WTC11 (cell line): Measurements from ENCODE around the gene HIF1A.

ENCODE experiments used
- CREB1 ChIP-seq: sonication (generic); formaldehyde crosslinking; IDR thresholded peaks from 2 replicates; pipeline ENCODE4 v1.8.0; 2023; ENCODE audit warnings: mild to moderate bottlenecking, missing genetic modification reagents
- FOXJ3 ChIP-seq: sonication (generic); formaldehyde crosslinking; IDR thresholded peaks from 2 replicates; pipeline ENCODE4 v1.9.0; 2021; ENCODE audit warnings: missing genetic modification reagents, mild to moderate bottlenecking, borderline replicate concordance
- IRF2 ChIP-seq: sonication (generic); formaldehyde crosslinking; IDR thresholded peaks from 2 replicates; pipeline ENCODE4 v1.8.0; 2022; ENCODE audit warnings: low read depth, missing genetic modification reagents, borderline replicate concordance
- MXD4 ChIP-seq: fragments of 250-450 bp; sonication (Bioruptor Pico); IDR thresholded peaks from 2 replicates; pipeline ENCODE4 v1.8.0; 2021; ENCODE audit warnings: mild to moderate bottlenecking, moderate library complexity, borderline replicate concordance
- TF ChIP-seq, protein P1 (sequence below): fragments of 200-600 bp; IDR thresholded peaks from 2 replicates; pipeline ENCODE4 v1.8.0; 2022; ENCODE audit warnings: antibody characterized with exemption
- TF ChIP-seq, protein P2 (sequence below): fragments of 250-450 bp; sonication (Bioruptor Pico); IDR thresholded peaks from 2 replicates; pipeline ENCODE4 v1.9.0; 2021; ENCODE audit warnings: moderate library complexity, mild to moderate bottlenecking, inconsistent platforms, borderline replicate concordance
- TF ChIP-seq, protein P3 (sequence below): sonication (generic); formaldehyde crosslinking; IDR thresholded peaks from 2 replicates; pipeline ENCODE4 v1.8.1; 2023; ENCODE audit warnings: mild to moderate bottlenecking, missing genetic modification reagents
- TF ChIP-seq, protein P4 (sequence below): sonication (generic); formaldehyde crosslinking; IDR thresholded peaks from 2 replicates; pipeline ENCODE4 v1.8.0; 2022; ENCODE audit warnings: mild to moderate bottlenecking, missing genetic modification reagents
- TF ChIP-seq, protein P5 (sequence below): fragments of 250-450 bp; sonication (Bioruptor Pico); IDR thresholded peaks from 2 replicates; pipeline ENCODE4 v1.9.0; 2021; ENCODE audit warnings: mild to moderate bottlenecking

DNA sequence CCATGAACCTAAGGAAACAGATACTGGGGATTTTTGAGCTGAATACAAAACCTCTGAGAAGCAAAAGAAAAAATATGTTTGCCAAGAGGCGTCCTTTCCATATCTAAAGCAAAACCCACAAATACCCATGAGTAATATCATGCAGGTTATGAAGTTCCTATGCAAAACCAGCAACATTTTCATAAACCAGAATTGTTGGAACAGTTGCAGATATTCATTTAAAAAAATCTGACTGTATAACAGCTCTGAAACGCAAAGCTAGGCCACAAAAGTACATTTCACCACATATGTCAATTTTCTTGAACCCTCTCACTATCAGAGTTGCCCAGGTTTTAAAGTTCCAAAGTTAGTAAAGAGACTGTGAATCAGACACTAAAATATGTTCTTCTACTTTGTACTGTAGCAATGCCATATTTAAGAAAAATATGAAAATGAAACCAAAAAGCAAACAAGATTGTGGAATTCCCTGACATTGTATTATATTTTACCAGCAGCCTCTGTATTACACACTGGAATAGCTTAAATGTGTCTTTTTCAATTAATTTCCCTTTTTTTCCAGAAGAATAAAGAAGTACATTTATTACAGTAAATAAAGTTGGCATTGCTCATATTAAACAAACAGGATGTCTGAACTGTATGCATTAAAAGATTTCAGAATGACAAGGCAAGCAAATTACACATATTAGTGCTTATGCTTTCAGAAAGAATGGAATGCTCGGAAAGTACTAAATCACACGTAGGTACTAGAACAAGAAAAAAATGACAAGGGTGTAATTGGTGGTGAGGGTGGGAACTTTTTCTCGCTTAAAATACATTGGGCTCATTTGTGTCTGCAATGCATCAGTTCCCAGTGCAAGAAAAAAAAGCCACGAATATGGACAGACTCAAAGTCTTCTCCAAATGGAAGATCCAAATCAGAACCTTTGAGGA lies 33.6 kb upstream of the HIF1A start:
- TF ChIP-seq, protein P1, sequence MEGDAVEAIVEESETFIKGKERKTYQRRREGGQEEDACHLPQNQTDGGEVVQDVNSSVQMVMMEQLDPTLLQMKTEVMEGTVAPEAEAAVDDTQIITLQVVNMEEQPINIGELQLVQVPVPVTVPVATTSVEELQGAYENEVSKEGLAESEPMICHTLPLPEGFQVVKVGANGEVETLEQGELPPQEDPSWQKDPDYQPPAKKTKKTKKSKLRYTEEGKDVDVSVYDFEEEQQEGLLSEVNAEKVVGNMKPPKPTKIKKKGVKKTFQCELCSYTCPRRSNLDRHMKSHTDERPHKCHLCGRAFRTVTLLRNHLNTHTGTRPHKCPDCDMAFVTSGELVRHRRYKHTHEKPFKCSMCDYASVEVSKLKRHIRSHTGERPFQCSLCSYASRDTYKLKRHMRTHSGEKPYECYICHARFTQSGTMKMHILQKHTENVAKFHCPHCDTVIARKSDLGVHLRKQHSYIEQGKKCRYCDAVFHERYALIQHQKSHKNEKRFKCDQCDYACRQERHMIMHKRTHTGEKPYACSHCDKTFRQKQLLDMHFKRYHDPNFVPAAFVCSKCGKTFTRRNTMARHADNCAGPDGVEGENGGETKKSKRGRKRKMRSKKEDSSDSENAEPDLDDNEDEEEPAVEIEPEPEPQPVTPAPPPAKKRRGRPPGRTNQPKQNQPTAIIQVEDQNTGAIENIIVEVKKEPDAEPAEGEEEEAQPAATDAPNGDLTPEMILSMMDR: no peak
- TF ChIP-seq, protein P2, sequence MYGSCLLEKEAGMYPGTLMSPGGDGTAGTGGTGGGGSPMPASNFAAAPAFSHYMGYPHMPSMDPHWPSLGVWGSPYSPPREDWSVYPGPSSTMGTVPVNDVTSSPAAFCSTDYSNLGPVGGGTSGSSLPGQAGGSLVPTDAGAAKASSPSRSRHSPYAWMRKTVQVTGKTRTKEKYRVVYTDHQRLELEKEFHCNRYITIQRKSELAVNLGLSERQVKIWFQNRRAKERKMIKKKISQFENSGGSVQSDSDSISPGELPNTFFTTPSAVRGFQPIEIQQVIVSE: no peak
- no peak for TF ChIP-seq FOXJ3 (CRISPR knock-in tag)
- TF ChIP-seq CREB1 (CRISPR knock-in tag): no peak
- no peak for TF ChIP-seq IRF2
- no peak for TF ChIP-seq MXD4 (CRISPR knock-in tag)
- TF ChIP-seq, protein P3, sequence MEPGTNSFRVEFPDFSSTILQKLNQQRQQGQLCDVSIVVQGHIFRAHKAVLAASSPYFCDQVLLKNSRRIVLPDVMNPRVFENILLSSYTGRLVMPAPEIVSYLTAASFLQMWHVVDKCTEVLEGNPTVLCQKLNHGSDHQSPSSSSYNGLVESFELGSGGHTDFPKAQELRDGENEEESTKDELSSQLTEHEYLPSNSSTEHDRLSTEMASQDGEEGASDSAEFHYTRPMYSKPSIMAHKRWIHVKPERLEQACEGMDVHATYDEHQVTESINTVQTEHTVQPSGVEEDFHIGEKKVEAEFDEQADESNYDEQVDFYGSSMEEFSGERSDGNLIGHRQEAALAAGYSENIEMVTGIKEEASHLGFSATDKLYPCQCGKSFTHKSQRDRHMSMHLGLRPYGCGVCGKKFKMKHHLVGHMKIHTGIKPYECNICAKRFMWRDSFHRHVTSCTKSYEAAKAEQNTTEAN: no peak
- TF ChIP-seq, protein P4, sequence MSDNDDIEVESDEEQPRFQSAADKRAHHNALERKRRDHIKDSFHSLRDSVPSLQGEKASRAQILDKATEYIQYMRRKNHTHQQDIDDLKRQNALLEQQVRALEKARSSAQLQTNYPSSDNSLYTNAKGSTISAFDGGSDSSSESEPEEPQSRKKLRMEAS (CRISPR knock-in tag): no peak
- TF ChIP-seq, protein P5, sequence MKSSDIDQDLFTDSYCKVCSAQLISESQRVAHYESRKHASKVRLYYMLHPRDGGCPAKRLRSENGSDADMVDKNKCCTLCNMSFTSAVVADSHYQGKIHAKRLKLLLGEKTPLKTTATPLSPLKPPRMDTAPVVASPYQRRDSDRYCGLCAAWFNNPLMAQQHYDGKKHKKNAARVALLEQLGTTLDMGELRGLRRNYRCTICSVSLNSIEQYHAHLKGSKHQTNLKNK (CRISPR knock-in tag): no peak
